ENCODE data around the gene RAB3D. TPM values are rescaled to one million over a fixed set of nuclear protein-coding genes. Genes with fewer than 3 reads are reported as not detected.
A peak's percentile ranks its signal among the peaks of the same experiment; 100 is the strongest.

RAB3D gene
- total and polyA plus RNA-seq, 4 donors, result 1.1 to 10.2 (median 5.5) TPM

DNA sequence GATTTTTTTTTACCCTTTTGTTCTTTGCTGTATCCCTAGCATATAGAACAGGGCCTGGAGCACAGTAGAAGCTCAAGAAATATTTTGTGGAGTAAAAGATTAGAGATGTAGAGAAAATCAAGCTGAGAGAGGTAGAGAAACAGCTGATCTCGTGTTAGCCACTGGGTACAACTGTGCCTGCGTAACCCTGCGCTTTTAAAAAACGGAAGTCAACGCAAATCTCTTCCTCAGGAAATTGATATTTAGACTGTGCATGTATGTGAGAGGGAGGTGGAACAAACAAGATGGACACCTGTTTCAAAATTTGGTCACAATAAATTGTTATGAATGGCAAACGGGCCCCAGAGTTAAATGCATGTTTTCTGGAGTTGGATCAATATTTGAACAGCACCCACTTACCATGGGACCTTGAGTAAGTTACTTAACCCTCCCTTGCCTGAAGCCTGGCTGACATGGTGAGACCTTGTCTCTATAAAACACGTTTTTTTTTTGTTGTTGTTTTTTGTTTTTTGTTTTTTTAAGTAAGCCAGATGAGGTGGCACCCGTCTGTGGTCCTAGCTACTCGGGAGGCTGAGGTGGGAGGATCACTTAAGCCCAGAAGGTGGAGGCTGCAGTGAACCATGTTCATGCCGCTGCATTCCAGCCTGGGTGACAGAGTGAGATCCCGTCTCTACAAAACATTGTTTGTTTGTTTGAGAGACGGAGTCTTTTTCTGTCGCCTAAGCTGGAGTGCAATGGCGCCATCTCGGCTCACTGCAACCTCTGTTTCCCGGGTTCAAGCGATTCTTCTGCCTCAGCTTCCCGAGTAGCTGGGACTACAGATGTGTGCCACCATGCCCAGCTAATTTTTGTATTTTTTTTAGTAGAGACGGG lies 47.9 kb upstream of the RAB3D start:
- H3K27me3 ChIP-seq (ENCODE audit: control insufficient read depth in 4 of 4, insufficient read depth in 4 of 4, low read length in 3 of 4), result no peaks in the 10 kb centered on the region
- no peak overlapping the region for H3K27ac ChIP-seq (ENCODE audit: low read depth in 1 of 2, low read length in 2 of 2)
- no peaks in the 10 kb centered on the region for H3K36me3 ChIP-seq (ENCODE audit: control insufficient read depth in 4 of 4, insufficient read depth in 3 of 4, low read depth in 1 of 4, low read length in 3 of 4)
- no peak overlapping the region for H3K9ac ChIP-seq (ENCODE audit: low read depth in 1 of 2, low read length in 2 of 2)
- H3K4me3 ChIP-seq (ENCODE audit: low read depth in 1 of 3, low read length in 3 of 3), result no peak overlapping the region
- H3K4me1 ChIP-seq (ENCODE audit: control insufficient read depth in 4 of 4, insufficient read depth in 4 of 4, low read length in 3 of 4), result peaks cover 0 to 15% (median 7%) of the 10 kb centered on the region in 4 donors
- TF ChIP-seq SP1 (IDR thresholded peaks at IDR 0.05), result no peak
- TF ChIP-seq YY1 (IDR thresholded peaks at IDR 0.05), result peak; percentile 24
- TF ChIP-seq, protein P1, sequence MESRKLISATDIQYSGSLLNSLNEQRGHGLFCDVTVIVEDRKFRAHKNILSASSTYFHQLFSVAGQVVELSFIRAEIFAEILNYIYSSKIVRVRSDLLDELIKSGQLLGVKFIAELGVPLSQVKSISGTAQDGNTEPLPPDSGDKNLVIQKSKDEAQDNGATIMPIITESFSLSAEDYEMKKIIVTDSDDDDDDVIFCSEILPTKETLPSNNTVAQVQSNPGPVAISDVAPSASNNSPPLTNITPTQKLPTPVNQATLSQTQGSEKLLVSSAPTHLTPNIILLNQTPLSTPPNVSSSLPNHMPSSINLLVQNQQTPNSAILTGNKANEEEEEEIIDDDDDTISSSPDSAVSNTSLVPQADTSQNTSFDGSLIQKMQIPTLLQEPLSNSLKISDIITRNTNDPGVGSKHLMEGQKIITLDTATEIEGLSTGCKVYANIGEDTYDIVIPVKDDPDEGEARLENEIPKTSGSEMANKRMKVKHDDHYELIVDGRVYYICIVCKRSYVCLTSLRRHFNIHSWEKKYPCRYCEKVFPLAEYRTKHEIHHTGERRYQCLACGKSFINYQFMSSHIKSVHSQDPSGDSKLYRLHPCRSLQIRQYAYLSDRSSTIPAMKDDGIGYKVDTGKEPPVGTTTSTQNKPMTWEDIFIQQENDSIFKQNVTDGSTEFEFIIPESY (IDR thresholded peaks at IDR 0.05), result no peak
- DNase-seq (ENCODE audit: low spot score), result no peak
- H3K9me3 ChIP-seq (ENCODE audit: control insufficient read depth in 4 of 4, low read length in 3 of 4), result peaks cover 0 to 5% (median 0%) of the 10 kb centered on the region in 4 donors
- WGBS, result 82% methylated on average over 19 of the region's 19 CpGs

DNA sequence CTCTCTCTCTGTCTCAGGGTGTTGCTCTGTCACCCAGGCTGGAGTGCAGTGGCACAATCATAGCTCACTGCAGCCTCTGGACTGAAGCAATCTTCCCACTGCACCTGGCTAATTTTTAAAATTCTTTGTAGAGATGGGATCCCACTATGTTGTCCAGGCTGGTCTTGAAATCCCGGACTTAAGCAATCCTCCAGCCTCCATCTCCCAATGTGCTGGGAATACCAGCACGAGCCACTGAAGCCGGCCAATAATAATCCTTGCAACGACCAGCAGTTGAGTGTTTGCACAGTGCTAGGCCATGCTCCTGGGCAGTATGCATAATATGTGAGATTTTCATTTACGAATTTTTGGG lies 45.3 kb upstream of the RAB3D start:
- Histone ChIP-seq H3K27ac (ENCODE audit: low read depth in 1 of 2, low read length in 2 of 2) (no peak overlapping the region), H3K36me3 (ENCODE audit: control insufficient read depth in 4 of 4, insufficient read depth in 3 of 4, low read depth in 1 of 4, low read length in 3 of 4) (no peaks in the 10 kb centered on the region), H3K4me3 (ENCODE audit: low read depth in 1 of 3, low read length in 3 of 3) (no peak overlapping the region), H3K4me1 (ENCODE audit: control insufficient read depth in 4 of 4, insufficient read depth in 4 of 4, low read length in 3 of 4) (peaks cover 5 to 36% (median 21%) of the 10 kb centered on the region in 4 donors), H3K9ac (ENCODE audit: low read depth in 1 of 2, low read length in 2 of 2) (no peak overlapping the region), H3K9me3 (ENCODE audit: control insufficient read depth in 4 of 4, low read length in 3 of 4) (no peaks in the 10 kb centered on the region), H3K27me3 (ENCODE audit: control insufficient read depth in 4 of 4, insufficient read depth in 4 of 4, low read length in 3 of 4) (no peaks in the 10 kb centered on the region)
- TF ChIP-seq HNF4G (IDR thresholded peaks at IDR 0.05), result no peak
- no peak for TF ChIP-seq HNF4A (conservative IDR thresholded peaks at IDR 0.05)
- TF ChIP-seq GABPA (IDR thresholded peaks at IDR 0.05 in 1 of 2, conservative IDR thresholded peaks at IDR 0.05 in 1 of 2), result no peak
- TF ChIP-seq FOXA1 (IDR thresholded peaks at IDR 0.05), result no peak
- no peak for TF ChIP-seq YY1 (IDR thresholded peaks at IDR 0.05)
- TF ChIP-seq, protein P2, sequence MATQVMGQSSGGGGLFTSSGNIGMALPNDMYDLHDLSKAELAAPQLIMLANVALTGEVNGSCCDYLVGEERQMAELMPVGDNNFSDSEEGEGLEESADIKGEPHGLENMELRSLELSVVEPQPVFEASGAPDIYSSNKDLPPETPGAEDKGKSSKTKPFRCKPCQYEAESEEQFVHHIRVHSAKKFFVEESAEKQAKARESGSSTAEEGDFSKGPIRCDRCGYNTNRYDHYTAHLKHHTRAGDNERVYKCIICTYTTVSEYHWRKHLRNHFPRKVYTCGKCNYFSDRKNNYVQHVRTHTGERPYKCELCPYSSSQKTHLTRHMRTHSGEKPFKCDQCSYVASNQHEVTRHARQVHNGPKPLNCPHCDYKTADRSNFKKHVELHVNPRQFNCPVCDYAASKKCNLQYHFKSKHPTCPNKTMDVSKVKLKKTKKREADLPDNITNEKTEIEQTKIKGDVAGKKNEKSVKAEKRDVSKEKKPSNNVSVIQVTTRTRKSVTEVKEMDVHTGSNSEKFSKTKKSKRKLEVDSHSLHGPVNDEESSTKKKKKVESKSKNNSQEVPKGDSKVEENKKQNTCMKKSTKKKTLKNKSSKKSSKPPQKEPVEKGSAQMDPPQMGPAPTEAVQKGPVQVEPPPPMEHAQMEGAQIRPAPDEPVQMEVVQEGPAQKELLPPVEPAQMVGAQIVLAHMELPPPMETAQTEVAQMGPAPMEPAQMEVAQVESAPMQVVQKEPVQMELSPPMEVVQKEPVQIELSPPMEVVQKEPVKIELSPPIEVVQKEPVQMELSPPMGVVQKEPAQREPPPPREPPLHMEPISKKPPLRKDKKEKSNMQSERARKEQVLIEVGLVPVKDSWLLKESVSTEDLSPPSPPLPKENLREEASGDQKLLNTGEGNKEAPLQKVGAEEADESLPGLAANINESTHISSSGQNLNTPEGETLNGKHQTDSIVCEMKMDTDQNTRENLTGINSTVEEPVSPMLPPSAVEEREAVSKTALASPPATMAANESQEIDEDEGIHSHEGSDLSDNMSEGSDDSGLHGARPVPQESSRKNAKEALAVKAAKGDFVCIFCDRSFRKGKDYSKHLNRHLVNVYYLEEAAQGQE (IDR thresholded peaks at IDR 0.05), result no peak
- no peak for TF ChIP-seq FOXA2 (IDR thresholded peaks at IDR 0.05)
- no peak for TF ChIP-seq NR2F2 (IDR thresholded peaks at IDR 0.05)
- no peak for TF ChIP-seq RAD21 (IDR thresholded peaks at IDR 0.05)
- TF ChIP-seq, protein P1 (IDR thresholded peaks at IDR 0.05), result no peak
- TF ChIP-seq, protein P3, sequence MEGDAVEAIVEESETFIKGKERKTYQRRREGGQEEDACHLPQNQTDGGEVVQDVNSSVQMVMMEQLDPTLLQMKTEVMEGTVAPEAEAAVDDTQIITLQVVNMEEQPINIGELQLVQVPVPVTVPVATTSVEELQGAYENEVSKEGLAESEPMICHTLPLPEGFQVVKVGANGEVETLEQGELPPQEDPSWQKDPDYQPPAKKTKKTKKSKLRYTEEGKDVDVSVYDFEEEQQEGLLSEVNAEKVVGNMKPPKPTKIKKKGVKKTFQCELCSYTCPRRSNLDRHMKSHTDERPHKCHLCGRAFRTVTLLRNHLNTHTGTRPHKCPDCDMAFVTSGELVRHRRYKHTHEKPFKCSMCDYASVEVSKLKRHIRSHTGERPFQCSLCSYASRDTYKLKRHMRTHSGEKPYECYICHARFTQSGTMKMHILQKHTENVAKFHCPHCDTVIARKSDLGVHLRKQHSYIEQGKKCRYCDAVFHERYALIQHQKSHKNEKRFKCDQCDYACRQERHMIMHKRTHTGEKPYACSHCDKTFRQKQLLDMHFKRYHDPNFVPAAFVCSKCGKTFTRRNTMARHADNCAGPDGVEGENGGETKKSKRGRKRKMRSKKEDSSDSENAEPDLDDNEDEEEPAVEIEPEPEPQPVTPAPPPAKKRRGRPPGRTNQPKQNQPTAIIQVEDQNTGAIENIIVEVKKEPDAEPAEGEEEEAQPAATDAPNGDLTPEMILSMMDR (IDR thresholded peaks at IDR 0.05; ENCODE audit: low read depth, low read length, missing input control), result no peak
- TF ChIP-seq, protein P4, sequence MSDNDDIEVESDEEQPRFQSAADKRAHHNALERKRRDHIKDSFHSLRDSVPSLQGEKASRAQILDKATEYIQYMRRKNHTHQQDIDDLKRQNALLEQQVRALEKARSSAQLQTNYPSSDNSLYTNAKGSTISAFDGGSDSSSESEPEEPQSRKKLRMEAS (IDR thresholded peaks at IDR 0.05), result no peak
- TF ChIP-seq EGR1 (IDR thresholded peaks at IDR 0.05; ENCODE audit: low read depth in 2 of 2), result no peak
- WGBS, result 90% methylated on average over 5 of the region's 5 CpGs
- DNase-seq (ENCODE audit: low spot score), result no peak

All from liver (tissue), 9 donors.